Measurements from ENCODE around the gene HSD17B3.
"Not testable (repeated sequence)": the region's sequence is repeated elsewhere in the genome, so short reads cannot be mapped to it uniquely, and the experiment has no call there.

The HSD17B3 gene

DNA sequence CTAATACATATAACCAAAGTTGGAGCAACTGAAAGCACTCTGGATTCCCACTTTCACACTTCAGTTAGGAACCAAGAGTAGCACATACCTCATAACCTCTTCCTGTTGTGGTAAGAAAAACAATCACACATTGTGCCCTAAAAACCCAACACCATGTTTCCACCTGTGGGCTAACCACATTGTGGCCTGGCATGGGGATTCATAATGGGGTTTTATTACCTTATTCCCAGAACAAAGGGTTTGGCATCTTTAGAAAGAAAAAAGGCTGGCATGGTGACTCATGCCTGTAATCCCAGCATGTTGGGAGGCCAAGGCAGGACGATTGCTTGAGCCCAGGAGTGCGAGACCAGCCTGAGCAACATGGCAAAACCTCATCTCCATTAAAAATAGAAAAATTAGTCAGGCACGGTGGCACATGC is 60.6 kb downstream of the HSD17B3 start:
- H3K79me2 ChIP-seq (ENCODE audit: insufficient read depth, low read length): no peaks in the 10 kb centered on the region
- H3K27me3 ChIP-seq (ENCODE audit: low read length): no peaks in the 10 kb centered on the region; the same call in 1 of the 2 replicates
- TF ChIP-seq CTCF (IDR thresholded peaks at IDR 0.05; ENCODE audit: insufficient read depth, low read length, poor library complexity, severe bottlenecking) (no peak), EZH2phosphoT487 (conservative IDR thresholded peaks at IDR 0.05; ENCODE audit: low read length) (no peak)
- H3K9me3 ChIP-seq (ENCODE audit: insufficient read depth, low read length): peaks cover 10% of the 10 kb centered on the region; the same call in 1 of the 2 replicates
- no peak overlapping the region for H3K9ac ChIP-seq (ENCODE audit: low read length)
- no peak overlapping the region for H3K27ac ChIP-seq (ENCODE audit: low read depth, low read length)
- no peak overlapping the region for H2AFZ ChIP-seq (ENCODE audit: low read depth, low read length, severe bottlenecking)
- H4K20me1 ChIP-seq (ENCODE audit: low read depth, low read length): no peaks in the 10 kb centered on the region
- H3K36me3 ChIP-seq (ENCODE audit: low read length): no peaks in the 10 kb centered on the region
- no peaks in the 10 kb centered on the region for H3F3A ChIP-seq (ENCODE audit: insufficient read depth)
- no peak overlapping the region for H3K4me3 ChIP-seq (ENCODE audit: insufficient read depth, low read length, poor library complexity, severe bottlenecking)
- H3K9me2 ChIP-seq (replicated peaks; ENCODE audit: insufficient read depth, low read length): no peaks in the 10 kb centered on the region
- H3K4me2 ChIP-seq (ENCODE audit: low read depth, low read length, poor library complexity, severe bottlenecking): no peak overlapping the region

GRCh38 chr9:96236854-96237550 is 65.0 kb downstream of the HSD17B3 start:
- no peak overlapping the region for H2AFZ ChIP-seq (ENCODE audit: low read depth, low read length, severe bottlenecking)
- H4K20me1 ChIP-seq (ENCODE audit: low read depth, low read length): no peaks in the 10 kb centered on the region
- H3K9me2 ChIP-seq (replicated peaks; ENCODE audit: insufficient read depth, low read length): no peaks in the 10 kb centered on the region
- H3K4me3 ChIP-seq (ENCODE audit: insufficient read depth, low read length, poor library complexity, severe bottlenecking): no peak overlapping the region
- H3F3A ChIP-seq (ENCODE audit: insufficient read depth): no peaks in the 10 kb centered on the region
- TF ChIP-seq EZH2phosphoT487 (conservative IDR thresholded peaks at IDR 0.05; ENCODE audit: low read length) (no peak), CTCF (IDR thresholded peaks at IDR 0.05; ENCODE audit: insufficient read depth, low read length, poor library complexity, severe bottlenecking) (no peak)
- H3K27ac ChIP-seq (ENCODE audit: low read depth, low read length): no peak overlapping the region
- H3K4me2 ChIP-seq (ENCODE audit: low read depth, low read length, poor library complexity, severe bottlenecking): no peak overlapping the region
- H3K9me3 ChIP-seq (ENCODE audit: insufficient read depth, low read length): no peaks in the 10 kb centered on the region
- H3K36me3 ChIP-seq (ENCODE audit: low read length): no peaks in the 10 kb centered on the region
- no peak overlapping the region for H3K9ac ChIP-seq (ENCODE audit: low read length)
- H3K79me2 ChIP-seq (ENCODE audit: insufficient read depth, low read length): no peaks in the 10 kb centered on the region
- no peaks in the 10 kb centered on the region for H3K27me3 ChIP-seq (ENCODE audit: low read length)

DNA sequence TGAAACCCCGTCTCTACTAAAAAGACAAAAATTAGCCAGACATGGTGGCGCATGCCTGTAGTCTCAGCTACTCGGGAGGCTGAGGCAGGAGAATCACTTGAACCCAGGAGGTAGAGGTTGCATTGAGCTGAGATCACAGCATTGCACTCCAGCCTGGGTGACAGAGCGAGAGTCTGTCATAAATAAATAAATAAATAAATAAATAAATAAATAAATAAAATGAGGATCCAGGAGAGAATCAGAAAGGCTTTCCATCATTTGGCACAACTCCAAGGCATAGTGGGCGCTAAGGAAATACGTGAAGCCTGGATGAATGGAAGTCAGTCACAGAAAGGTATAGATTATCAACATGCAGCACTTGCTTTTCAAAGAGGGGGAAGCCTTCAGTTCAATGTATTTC is 65.6 kb downstream of the HSD17B3 start:
- not testable (repeated sequence) for H3F3A ChIP-seq (ENCODE audit: insufficient read depth); H3K27me3 ChIP-seq (ENCODE audit: low read length); H3K9me2 ChIP-seq (replicated peaks; ENCODE audit: insufficient read depth, low read length); H3K4me2 ChIP-seq (ENCODE audit: low read depth, low read length, poor library complexity, severe bottlenecking); H3K36me3 ChIP-seq (ENCODE audit: low read length); H3K9ac ChIP-seq (ENCODE audit: low read length); H2AFZ ChIP-seq (ENCODE audit: low read depth, low read length, severe bottlenecking); H3K4me3 ChIP-seq (ENCODE audit: insufficient read depth, low read length, poor library complexity, severe bottlenecking); H3K27ac ChIP-seq (ENCODE audit: low read depth, low read length); H4K20me1 ChIP-seq (ENCODE audit: low read depth, low read length); H3K9me3 ChIP-seq (ENCODE audit: insufficient read depth, low read length); H3K79me2 ChIP-seq (ENCODE audit: insufficient read depth, low read length)

- no peak overlapping the region for H2AFZ ChIP-seq (ENCODE audit: low read depth, low read length, severe bottlenecking)
- no peaks in the 10 kb centered on the region for H3K79me2 ChIP-seq (ENCODE audit: insufficient read depth, low read length)
- no peaks in the 10 kb centered on the region for H3K36me3 ChIP-seq (ENCODE audit: low read length)
- no peak overlapping the region for H3K9ac ChIP-seq (ENCODE audit: low read length)
- no peaks in the 10 kb centered on the region for H3F3A ChIP-seq (ENCODE audit: insufficient read depth)
- no peaks in the 10 kb centered on the region for H3K27me3 ChIP-seq (ENCODE audit: low read length)
- no peaks in the 10 kb centered on the region for H3K9me2 ChIP-seq (replicated peaks; ENCODE audit: insufficient read depth, low read length)
- no peaks in the 10 kb centered on the region for H3K9me3 ChIP-seq (ENCODE audit: insufficient read depth, low read length)
- TF ChIP-seq EZH2phosphoT487 (conservative IDR thresholded peaks at IDR 0.05; ENCODE audit: low read length) (no peak), CTCF (IDR thresholded peaks at IDR 0.05; ENCODE audit: insufficient read depth, low read length, poor library complexity, severe bottlenecking) (peak; percentile 81)
- H3K4me3 ChIP-seq (ENCODE audit: insufficient read depth, low read length, poor library complexity, severe bottlenecking): no peak overlapping the region
- no peaks in the 10 kb centered on the region for H4K20me1 ChIP-seq (ENCODE audit: low read depth, low read length)
- H3K4me2 ChIP-seq (ENCODE audit: low read depth, low read length, poor library complexity, severe bottlenecking): no peak overlapping the region
- no peak overlapping the region for H3K27ac ChIP-seq (ENCODE audit: low read depth, low read length)
Observed at GRCh38 chr9:96232539-96233241, 69.3 kb downstream of the HSD17B3 start.

Measured in SU-DHL-6 (cell line).